Breast epithelium (tissue), 3 donors: Measurements from ENCODE around the gene MUC5AC.

Experiments used
- CTCF ChIP-seq, 3 donors: fragments of 450-650 bp; IDR thresholded peaks; one replicate each; pipeline ENCODE4 v1.5.1; 2016 to 2017; ENCODE audit warnings: antibody characterized with exemption in 3 of 3, mild to moderate bottlenecking in 3 of 3, moderate library complexity in 3 of 3
- POLR2A ChIP-seq: fragments of 450-650 bp; IDR thresholded peaks from one replicate; pipeline ENCODE4 v1.6.1; 2016; ENCODE audit warnings: antibody characterized with exemption, mild to moderate bottlenecking, moderate library complexity

GRCh38 chr11:1237851-1238250 lies 80.1 kb downstream of the MUC5AC start:
- TF ChIP-seq CTCF (IDR thresholded peaks at IDR 0.05) (no peak), POLR2A (no peak)
